ENCODE measurements around the gene SELENBP1. TPM values are rescaled to one million over a fixed set of nuclear protein-coding genes. Genes with fewer than 3 reads are reported as not detected.

SELENBP1 gene
- total and polyA plus RNA-seq, 2 of the 13 experiments (the other 11 are each of a cell fraction or from before 2014, with no cell fraction given) = 27.8 to 29.0 TPM

GRCh38 chr1:151399324-151400171 lies 27.0 kb upstream of the SELENBP1 start, which contains the start of gene PSMB4 (continued):
- peak; percentile 28 for TF ChIP-seq RBM39 (IDR thresholded peaks at IDR 0.05; ENCODE audit: low read depth, low read length, poor library complexity, severe bottlenecking)
- TF ChIP-seq ZNF792 (CRISPR knock-in tag; IDR thresholded peaks at IDR 0.05) = no peak
- no peak; the same call in 1 of the 2 replicates for TF ChIP-seq DNMT3B (CRISPR knock-in tag; conservative IDR thresholded peaks at IDR 0.05)
- peak; percentile 78; the same call in 1 of the 2 replicates for TF ChIP-seq ZBTB7A (CRISPR knock-in tag; IDR thresholded peaks at IDR 0.05)
- no peak for TF ChIP-seq ZNF382 (CRISPR knock-in tag; IDR thresholded peaks at IDR 0.05; ENCODE audit: borderline replicate concordance)
- TF ChIP-seq KDM4B (CRISPR knock-in tag; IDR thresholded peaks at IDR 0.05) = no peak
- TF ChIP-seq GFI1 (CRISPR knock-in tag; IDR thresholded peaks at IDR 0.05; ENCODE audit: borderline replicate concordance) = 0 out of 2 replicates have a peak, but pooled peaks have one; percentile 42
- TF ChIP-seq ZNF780A (CRISPR knock-in tag; IDR thresholded peaks at IDR 0.05) = no peak
- TF ChIP-seq ZNF687 (CRISPR knock-in tag; IDR thresholded peaks at IDR 0.05) = peak; percentile 77
- TF ChIP-seq NONO (IDR thresholded peaks at IDR 0.05) = no peak
- TF ChIP-seq NONO (CRISPR knock-in tag; conservative IDR thresholded peaks at IDR 0.05) = no peak; the same call in none of the 2 replicates
- no peak for TF ChIP-seq ZBTB14 (CRISPR knock-in tag; IDR thresholded peaks at IDR 0.05)
- TF ChIP-seq RCOR2 (CRISPR knock-in tag; IDR thresholded peaks at IDR 0.05) = no peak
- no peak for TF ChIP-seq ARNT (IDR thresholded peaks at IDR 0.05)
- no peak for TF ChIP-seq TFE3 (CRISPR knock-in tag; IDR thresholded peaks at IDR 0.05)
- no peak; the same call in 1 of the 2 replicates for TF ChIP-seq NAIF1 (CRISPR knock-in tag; IDR thresholded peaks at IDR 0.05; ENCODE audit: borderline replicate concordance)
- no peak for TF ChIP-seq SAFB2 (CRISPR knock-in tag; IDR thresholded peaks at IDR 0.05; ENCODE audit: borderline replicate concordance, low read depth)
- no peak for TF ChIP-seq ZNF256 (CRISPR knock-in tag; conservative IDR thresholded peaks at IDR 0.05)
- no peak for TF ChIP-seq MEIS2 (CRISPR knock-in tag; IDR thresholded peaks at IDR 0.05)
- 0 out of 2 replicates have a peak, but pooled peaks have one; percentile 14 for TF ChIP-seq SIX4 (CRISPR knock-in tag; IDR thresholded peaks at IDR 0.05)
- TF ChIP-seq SRY (CRISPR knock-in tag; IDR thresholded peaks at IDR 0.05) = peak; percentile 64
